Calu3 (cell line): ENCODE measurements around the gene PTPRO. TPM values are rescaled to one million over a fixed set of nuclear protein-coding genes. Genes with fewer than 3 reads are reported as not detected.

Experiments
- BruUV-seq: library from RNA; stranded (reverse); fragments of 400-500 nt; replicated peaks from 2 replicates; lab custom pipeline; 2021; lab: Mats Ljungman, UMichigan
- CTCF ChIA-PET: fragments of 300-600 bp; sonication (Branson Sonifier 250); formaldehyde crosslinking; loops from one replicate; lab custom pipeline; 2022; ENCODE audit warnings: antibody characterized with exemption; lab: Charles Lee
- DNase-seq: peaks from one replicate; pipeline ENCODE4 v3.0.0; 2022
- H3K27ac Mint-ChIP-seq: one replicate; pipeline ENCODE4 v1.8.0; 2022; ENCODE audit warnings: mixed read lengths; ENCODE audit not compliant: unreplicated experiment
- H3K27me3 Mint-ChIP-seq: one replicate; pipeline ENCODE4 v1.8.0; 2022; ENCODE audit warnings: mixed read lengths; ENCODE audit not compliant: unreplicated experiment
- H3K36me3 Mint-ChIP-seq: one replicate; pipeline ENCODE4 v1.8.0; 2022; ENCODE audit warnings: mild to moderate bottlenecking, moderate library complexity, mixed read lengths; ENCODE audit not compliant: insufficient read depth, unreplicated experiment
- H3K4me1 Mint-ChIP-seq: one replicate; pipeline ENCODE4 v1.8.0; 2022; ENCODE audit warnings: mild to moderate bottlenecking, low read depth, mixed read lengths; ENCODE audit not compliant: unreplicated experiment
- H3K4me3 Mint-ChIP-seq: one replicate; pipeline ENCODE4 v1.8.0; 2022; ENCODE audit warnings: mild to moderate bottlenecking, low read depth, moderate library complexity, mixed read lengths; ENCODE audit not compliant: unreplicated experiment
- H3K9me3 Mint-ChIP-seq: one replicate; pipeline ENCODE4 v1.8.0; 2022; ENCODE audit warnings: low read depth, mixed read lengths; ENCODE audit not compliant: unreplicated experiment
- intact Hi-C: fragments of 100-400 bp; cut with micrococcal nuclease; formaldehyde crosslinking; loops from one replicate; pipeline ENCODE4 v1.10.0; 2022; ENCODE audit not compliant: unreplicated experiment
- total RNA-seq: library from RNA; stranded (reverse); gene quantifications from 2 replicates; pipeline ENCODE4 v1.2.3, GENCODE V29; 2022
- TF ChIP-seq, protein P1 (sequence below): fragments of 200-600 bp; IDR thresholded peaks from one replicate; pipeline ENCODE4 v1.8.0; 2022; ENCODE audit warnings: antibody characterized with exemption; ENCODE audit not compliant: unreplicated experiment

The PTPRO gene
- total RNA-seq, 1 experiment from 2014 or later: not detected

DNA sequence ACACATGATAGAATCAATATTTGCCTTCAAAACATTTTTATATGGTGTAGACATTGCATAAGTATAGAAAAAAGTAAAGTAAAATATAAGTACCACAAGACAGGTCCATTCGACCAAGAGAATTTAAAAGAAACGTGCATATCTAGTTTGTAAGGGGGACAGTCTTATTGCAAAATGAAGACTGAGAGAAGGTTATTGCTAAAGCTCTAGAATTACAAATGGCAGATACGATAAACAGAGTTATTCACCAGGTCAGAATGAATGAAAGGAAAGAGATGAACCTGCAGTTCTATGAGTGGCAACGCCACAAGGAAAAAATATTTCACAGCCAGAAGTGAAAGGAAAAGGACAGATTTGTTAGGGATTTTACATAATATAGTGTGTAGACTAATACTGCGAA lies 224.8 kb downstream of the PTPRO start:
- H3K4me1 Mint-ChIP-seq: no peaks in the 10 kb centered on the region
- TF ChIP-seq, protein P1, sequence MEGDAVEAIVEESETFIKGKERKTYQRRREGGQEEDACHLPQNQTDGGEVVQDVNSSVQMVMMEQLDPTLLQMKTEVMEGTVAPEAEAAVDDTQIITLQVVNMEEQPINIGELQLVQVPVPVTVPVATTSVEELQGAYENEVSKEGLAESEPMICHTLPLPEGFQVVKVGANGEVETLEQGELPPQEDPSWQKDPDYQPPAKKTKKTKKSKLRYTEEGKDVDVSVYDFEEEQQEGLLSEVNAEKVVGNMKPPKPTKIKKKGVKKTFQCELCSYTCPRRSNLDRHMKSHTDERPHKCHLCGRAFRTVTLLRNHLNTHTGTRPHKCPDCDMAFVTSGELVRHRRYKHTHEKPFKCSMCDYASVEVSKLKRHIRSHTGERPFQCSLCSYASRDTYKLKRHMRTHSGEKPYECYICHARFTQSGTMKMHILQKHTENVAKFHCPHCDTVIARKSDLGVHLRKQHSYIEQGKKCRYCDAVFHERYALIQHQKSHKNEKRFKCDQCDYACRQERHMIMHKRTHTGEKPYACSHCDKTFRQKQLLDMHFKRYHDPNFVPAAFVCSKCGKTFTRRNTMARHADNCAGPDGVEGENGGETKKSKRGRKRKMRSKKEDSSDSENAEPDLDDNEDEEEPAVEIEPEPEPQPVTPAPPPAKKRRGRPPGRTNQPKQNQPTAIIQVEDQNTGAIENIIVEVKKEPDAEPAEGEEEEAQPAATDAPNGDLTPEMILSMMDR: no peak
- peaks cover 2% of the 10 kb centered on the region for H3K36me3 Mint-ChIP-seq
- BruUV-seq: no TSS peak
- no peaks in the 10 kb centered on the region for H3K27me3 Mint-ChIP-seq
- no peak overlapping the region for H3K27ac Mint-ChIP-seq
- CTCF ChIA-PET: no interaction called here
- no peak overlapping the region for H3K4me3 Mint-ChIP-seq
- intact Hi-C loops: no loop called here
- DNase-seq: no peak
- no peaks in the 10 kb centered on the region for H3K9me3 Mint-ChIP-seq

DNA sequence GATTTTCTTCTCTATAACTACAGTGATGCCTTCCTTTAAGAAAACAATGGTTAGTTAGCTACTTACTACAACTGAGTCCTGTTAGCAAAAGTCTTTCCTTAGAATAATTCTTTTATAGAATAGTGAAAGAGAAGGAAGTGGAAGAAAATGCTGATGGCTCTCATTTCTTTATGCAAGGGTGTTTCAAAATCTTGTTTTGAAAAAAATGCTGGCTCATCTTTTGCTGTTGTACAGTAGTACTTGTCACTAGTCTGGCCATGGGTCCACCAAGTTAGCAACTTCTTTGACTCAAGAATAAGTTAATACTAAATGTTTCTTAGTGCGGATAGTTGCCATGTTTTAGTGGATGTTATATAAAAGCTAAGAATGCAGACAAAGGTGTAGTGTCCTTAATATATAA lies 225.4 kb downstream of the PTPRO start:
- intact Hi-C loops: no loop called here
- Mint-ChIP-seq H3K4me1 (no peaks in the 10 kb centered on the region), H3K27ac (no peak overlapping the region), H3K27me3 (no peaks in the 10 kb centered on the region), H3K36me3 (no peaks in the 10 kb centered on the region), H3K4me3 (no peak overlapping the region), H3K9me3 (no peaks in the 10 kb centered on the region)
- CTCF ChIA-PET: no interaction called here
- TF ChIP-seq, protein P1: no peak
- DNase-seq: no peak
- BruUV-seq: no TSS peak

- H3K9me3 Mint-ChIP-seq: no peaks in the 10 kb centered on the region
- CTCF ChIA-PET: no interaction called here
- intact Hi-C loops: no loop called here
- no TSS peak for BruUV-seq
- TF ChIP-seq, protein P1: no peak
- DNase-seq: no peak
- no peaks in the 10 kb centered on the region for H3K4me1 Mint-ChIP-seq
- H3K36me3 Mint-ChIP-seq: no peaks in the 10 kb centered on the region
- H3K27me3 Mint-ChIP-seq: no peaks in the 10 kb centered on the region
- H3K4me3 Mint-ChIP-seq: no peak overlapping the region
- no peak overlapping the region for H3K27ac Mint-ChIP-seq
Measured at GRCh38 chr12:15550793-15551192, 228.5 kb downstream of the PTPRO start.

GRCh38 chr12:15555446-15555845 lies 233.1 kb downstream of the PTPRO start:
- CTCF ChIA-PET: no interaction called here
- no peak for DNase-seq
- BruUV-seq: no TSS peak
- H3K4me1 Mint-ChIP-seq: no peaks in the 10 kb centered on the region
- no peaks in the 10 kb centered on the region for H3K36me3 Mint-ChIP-seq
- intact Hi-C loops: no loop called here
- TF ChIP-seq, protein P1: no peak
- H3K27me3 Mint-ChIP-seq: no peaks in the 10 kb centered on the region
- H3K9me3 Mint-ChIP-seq: no peaks in the 10 kb centered on the region
- H3K27ac Mint-ChIP-seq: no peak overlapping the region
- no peak overlapping the region for H3K4me3 Mint-ChIP-seq
